Nephron progenitor cell (in vitro differentiated cells): ENCODE measurements around the gene AZGP1.
"Not testable (repeated sequence)": the region's sequence is repeated elsewhere in the genome, so short reads cannot be mapped to it uniquely, and the experiment has no call there.

Experiments
- DNase-seq: peaks from one replicate; pipeline ENCODE4 v3.0.0; 2021
- H3K27ac Mint-ChIP-seq: 2 replicates; pipeline ENCODE4 v1.8.0; 2021; ENCODE audit warnings: mild to moderate bottlenecking, moderate library complexity, mixed read lengths
- H3K27me3 Mint-ChIP-seq: 2 replicates; pipeline ENCODE4 v1.8.0; 2021; ENCODE audit warnings: mild to moderate bottlenecking, low read depth, mixed read lengths; ENCODE audit not compliant: poor library complexity
- H3K36me3 Mint-ChIP-seq: 2 replicates; pipeline ENCODE4 v1.8.0; 2021; ENCODE audit warnings: low read depth, mixed read lengths
- H3K4me1 Mint-ChIP-seq: 2 replicates; pipeline ENCODE4 v1.8.0; 2021; ENCODE audit warnings: mixed read lengths
- H3K4me3 Mint-ChIP-seq: 2 replicates; pipeline ENCODE4 v1.8.0; 2021; ENCODE audit warnings: mild to moderate bottlenecking, moderate library complexity, mixed read lengths
- H3K9me3 Mint-ChIP-seq: 2 replicates; pipeline ENCODE4 v1.8.0; 2021; ENCODE audit warnings: mild to moderate bottlenecking, moderate library complexity, mixed read lengths
- TF ChIP-seq, protein P1 (sequence below): fragments of 200-600 bp; sonication (generic); IDR thresholded peaks from 2 replicates; pipeline ENCODE4 v1.5.0; 2021; ENCODE audit warnings: antibody characterized with exemption

Gene AZGP1

GRCh38 chr7:99976626-99977025 is 795 bp upstream of the AZGP1 start:
- no peak for DNase-seq
- peaks cover 28% of the 10 kb centered on the region for H3K27me3 Mint-ChIP-seq

GRCh38 chr7:99974681-99975080 is 1.1 kb downstream of the AZGP1 start:
- Mint-ChIP-seq H3K4me1 (peaks cover 14% of the 10 kb centered on the region), H3K4me3 (no peak overlapping the region), H3K9me3 (no peaks in the 10 kb centered on the region), H3K27ac (no peak overlapping the region), H3K27me3 (peaks cover 33% of the 10 kb centered on the region), H3K36me3 (no peaks in the 10 kb centered on the region)
- DNase-seq: no peak
- TF ChIP-seq, protein P1, sequence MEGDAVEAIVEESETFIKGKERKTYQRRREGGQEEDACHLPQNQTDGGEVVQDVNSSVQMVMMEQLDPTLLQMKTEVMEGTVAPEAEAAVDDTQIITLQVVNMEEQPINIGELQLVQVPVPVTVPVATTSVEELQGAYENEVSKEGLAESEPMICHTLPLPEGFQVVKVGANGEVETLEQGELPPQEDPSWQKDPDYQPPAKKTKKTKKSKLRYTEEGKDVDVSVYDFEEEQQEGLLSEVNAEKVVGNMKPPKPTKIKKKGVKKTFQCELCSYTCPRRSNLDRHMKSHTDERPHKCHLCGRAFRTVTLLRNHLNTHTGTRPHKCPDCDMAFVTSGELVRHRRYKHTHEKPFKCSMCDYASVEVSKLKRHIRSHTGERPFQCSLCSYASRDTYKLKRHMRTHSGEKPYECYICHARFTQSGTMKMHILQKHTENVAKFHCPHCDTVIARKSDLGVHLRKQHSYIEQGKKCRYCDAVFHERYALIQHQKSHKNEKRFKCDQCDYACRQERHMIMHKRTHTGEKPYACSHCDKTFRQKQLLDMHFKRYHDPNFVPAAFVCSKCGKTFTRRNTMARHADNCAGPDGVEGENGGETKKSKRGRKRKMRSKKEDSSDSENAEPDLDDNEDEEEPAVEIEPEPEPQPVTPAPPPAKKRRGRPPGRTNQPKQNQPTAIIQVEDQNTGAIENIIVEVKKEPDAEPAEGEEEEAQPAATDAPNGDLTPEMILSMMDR: no peak

More at GRCh38 chr7:99976626-99977025, 795 bp upstream of the AZGP1 start:
- TF ChIP-seq, protein P1: no peak
- no peaks in the 10 kb centered on the region for H3K36me3 Mint-ChIP-seq
- no peaks in the 10 kb centered on the region for H3K9me3 Mint-ChIP-seq
- H3K4me1 Mint-ChIP-seq: peaks cover 19% of the 10 kb centered on the region
- H3K27ac Mint-ChIP-seq: no peak overlapping the region
- no peak overlapping the region for H3K4me3 Mint-ChIP-seq

GRCh38 chr7:99973817-99974216 is 2.0 kb downstream of the AZGP1 start:
- H3K9me3 Mint-ChIP-seq, H3K4me3 Mint-ChIP-seq, DNase-seq, H3K36me3 Mint-ChIP-seq, H3K27ac Mint-ChIP-seq, H3K4me1 Mint-ChIP-seq: not testable (repeated sequence)
- peaks cover 39% of the 10 kb centered on the region for H3K27me3 Mint-ChIP-seq

DNA sequence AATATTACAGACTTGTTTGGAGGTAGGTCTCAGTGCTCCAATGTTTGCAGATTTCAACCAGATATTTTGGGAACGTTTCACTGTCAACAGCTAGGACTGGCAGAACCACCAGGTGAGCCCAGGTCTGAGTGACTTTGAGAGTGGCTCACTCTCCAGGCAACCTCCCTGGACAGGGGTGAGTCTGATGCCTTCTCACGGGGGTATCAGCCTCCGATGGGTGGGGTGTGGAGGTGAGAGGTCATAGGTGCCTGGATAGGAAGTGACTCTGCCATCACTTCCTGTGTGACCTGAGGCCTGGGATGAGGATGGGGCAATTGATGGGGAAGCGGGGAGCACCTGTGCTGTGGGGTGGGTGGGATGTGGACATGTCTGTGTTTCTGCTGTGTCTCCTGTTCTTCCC is 4.6 kb downstream of the AZGP1 start:
- Mint-ChIP-seq H3K4me1 (no peaks in the 10 kb centered on the region), H3K4me3 (no peak overlapping the region), H3K27me3 (peaks cover 40% of the 10 kb centered on the region), H3K9me3 (no peaks in the 10 kb centered on the region), H3K36me3 (no peaks in the 10 kb centered on the region), H3K27ac (no peak overlapping the region)
- TF ChIP-seq, protein P1: no peak
- DNase-seq: no peak

DNA sequence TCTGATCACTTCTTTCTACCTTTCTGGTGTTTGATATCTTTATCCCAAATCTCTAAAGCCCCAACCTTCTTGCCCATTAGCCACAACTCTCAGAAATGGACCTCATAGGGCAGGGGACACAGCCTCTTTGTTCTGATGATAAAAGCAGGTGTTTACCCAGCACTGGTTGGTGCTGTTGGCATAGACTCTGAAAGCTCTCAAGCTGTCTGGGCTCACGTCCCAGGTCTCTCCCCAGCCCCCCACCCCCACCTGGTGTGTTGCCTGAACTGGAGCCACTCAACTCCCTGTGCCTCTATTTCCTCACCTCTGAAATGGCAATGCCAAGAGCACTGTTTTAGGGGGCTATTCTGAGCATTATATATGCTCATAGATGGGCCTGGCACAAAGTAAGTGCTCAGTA is 6.0 kb downstream of the AZGP1 start:
- H3K27ac Mint-ChIP-seq, DNase-seq, H3K9me3 Mint-ChIP-seq, H3K4me3 Mint-ChIP-seq, H3K36me3 Mint-ChIP-seq, H3K4me1 Mint-ChIP-seq: not testable (repeated sequence)
- peaks cover 32% of the 10 kb centered on the region for H3K27me3 Mint-ChIP-seq

- TF ChIP-seq, protein P1: no peak
- Mint-ChIP-seq H3K4me1 (no peaks in the 10 kb centered on the region), H3K27ac (no peak overlapping the region), H3K9me3 (no peaks in the 10 kb centered on the region), H3K36me3 (no peaks in the 10 kb centered on the region), H3K27me3 (peaks cover 32% of the 10 kb centered on the region), H3K4me3 (no peak overlapping the region)
- DNase-seq: no peak
Observed at GRCh38 chr7:99969298-99969697, 6.5 kb downstream of the AZGP1 start.

DNA sequence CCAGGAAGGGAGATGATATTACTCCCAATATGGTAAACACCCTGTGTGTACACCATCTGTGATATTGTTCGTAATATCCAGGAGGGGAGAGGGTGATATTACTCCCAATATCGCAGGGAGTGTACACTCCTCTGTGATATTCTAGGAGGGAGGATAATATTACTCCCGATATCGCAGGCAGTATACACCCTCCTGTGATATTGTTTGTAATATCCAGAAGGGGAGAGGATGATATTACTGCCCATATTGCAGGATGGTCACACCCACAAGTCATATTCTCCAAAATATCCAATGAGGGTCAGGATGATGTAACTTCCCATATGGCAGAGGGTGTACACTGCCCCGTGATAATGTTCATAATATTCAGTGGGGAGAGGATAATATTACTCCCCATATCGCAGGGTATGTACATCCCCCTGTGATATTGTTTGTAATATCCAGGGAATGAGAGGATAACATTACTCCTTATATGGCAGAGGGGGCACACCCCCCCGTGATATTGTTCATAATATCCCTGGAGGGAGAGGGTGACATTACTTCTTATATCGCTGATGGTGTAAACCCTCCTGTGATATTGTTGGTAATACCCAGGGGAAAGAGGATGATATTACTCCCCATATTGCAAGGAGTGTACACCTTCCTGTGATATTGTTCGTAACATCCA is 17.1 kb downstream of the AZGP1 start:
- no peak overlapping the region for H3K27ac Mint-ChIP-seq
- no peak overlapping the region for H3K4me3 Mint-ChIP-seq
- H3K36me3 Mint-ChIP-seq: no peaks in the 10 kb centered on the region
- no peaks in the 10 kb centered on the region for H3K9me3 Mint-ChIP-seq
- peaks cover 36% of the 10 kb centered on the region for H3K27me3 Mint-ChIP-seq
- H3K4me1 Mint-ChIP-seq: no peaks in the 10 kb centered on the region
- DNase-seq: no peak
- TF ChIP-seq, protein P1: no peak
